Right kidney (tissue), 9 donors: Measurements from ENCODE around the gene ZDHHC18.
A peak's percentile ranks its signal among the peaks of the same experiment; 100 is the strongest.

Experiments
- DNase-seq: peaks from one replicate; pipeline ENCODE4 v3.0.0-alpha.2; 2016
- long read RNA-seq, 8 donors: transcript quantifications; one replicate each; lab custom pipeline, GENCODE V29; 2026

ZDHHC18 gene, protein sequence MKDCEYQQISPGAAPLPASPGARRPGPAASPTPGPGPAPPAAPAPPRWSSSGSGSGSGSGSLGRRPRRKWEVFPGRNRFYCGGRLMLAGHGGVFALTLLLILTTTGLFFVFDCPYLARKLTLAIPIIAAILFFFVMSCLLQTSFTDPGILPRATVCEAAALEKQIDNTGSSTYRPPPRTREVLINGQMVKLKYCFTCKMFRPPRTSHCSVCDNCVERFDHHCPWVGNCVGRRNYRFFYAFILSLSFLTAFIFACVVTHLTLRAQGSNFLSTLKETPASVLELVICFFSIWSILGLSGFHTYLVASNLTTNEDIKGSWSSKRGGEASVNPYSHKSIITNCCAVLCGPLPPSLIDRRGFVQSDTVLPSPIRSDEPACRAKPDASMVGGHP
- long read RNA-seq, donor 1, full-length matches to known transcripts = 4 of 4 reads
- long read RNA-seq, donor 1, partial matches to known transcripts = 0 of 4 reads
- long read RNA-seq, donor 1, other reads (novel, unspliced or antisense) = 0 of 4 reads
- long read RNA-seq, donor 2, full-length matches to known transcripts = 4 of 16 reads
- long read RNA-seq, donor 2, partial matches to known transcripts = 12 of 16 reads
- long read RNA-seq, donor 2, other reads (novel, unspliced or antisense) = 0 of 16 reads
- long read RNA-seq, donor 3, full-length matches to known transcripts = 1 of 1 reads
- long read RNA-seq, donor 3, partial matches to known transcripts = 0 of 1 reads
- long read RNA-seq, donor 3, other reads (novel, unspliced or antisense) = 0 of 1 reads
- long read RNA-seq, donor 4, full-length matches to known transcripts = 1 of 1 reads
- long read RNA-seq, donor 4, partial matches to known transcripts = 0 of 1 reads
- long read RNA-seq, donor 4, other reads (novel, unspliced or antisense) = 0 of 1 reads
- long read RNA-seq, donor 5, full-length matches to known transcripts = 11 of 21 reads
- long read RNA-seq, donor 5, partial matches to known transcripts = 10 of 21 reads
- long read RNA-seq, donor 5, other reads (novel, unspliced or antisense) = 0 of 21 reads
- long read RNA-seq, donor 6, full-length matches to known transcripts = 3 of 22 reads
- long read RNA-seq, donor 6, partial matches to known transcripts = 19 of 22 reads
- long read RNA-seq, donor 6, other reads (novel, unspliced or antisense) = 0 of 22 reads
- long read RNA-seq, donor 7, full-length matches to known transcripts = 4 of 4 reads
- long read RNA-seq, donor 7, partial matches to known transcripts = 0 of 4 reads
- long read RNA-seq, donor 7, other reads (novel, unspliced or antisense) = 0 of 4 reads
- long read RNA-seq, donor 8, full-length matches to known transcripts = 2 of 2 reads
- long read RNA-seq, donor 8, partial matches to known transcripts = 0 of 2 reads
- long read RNA-seq, donor 8, other reads (novel, unspliced or antisense) = 0 of 2 reads

- peak; percentile 85 for DNase-seq
Measured at GRCh38 chr1:26826261-26827105, at the start of gene ZDHHC18. Gene ZDHHC18, plus strand, starts transcription at chr1:26826688. Its CDS starts 117 bp downstream, at chr1:26826805.

DNA sequence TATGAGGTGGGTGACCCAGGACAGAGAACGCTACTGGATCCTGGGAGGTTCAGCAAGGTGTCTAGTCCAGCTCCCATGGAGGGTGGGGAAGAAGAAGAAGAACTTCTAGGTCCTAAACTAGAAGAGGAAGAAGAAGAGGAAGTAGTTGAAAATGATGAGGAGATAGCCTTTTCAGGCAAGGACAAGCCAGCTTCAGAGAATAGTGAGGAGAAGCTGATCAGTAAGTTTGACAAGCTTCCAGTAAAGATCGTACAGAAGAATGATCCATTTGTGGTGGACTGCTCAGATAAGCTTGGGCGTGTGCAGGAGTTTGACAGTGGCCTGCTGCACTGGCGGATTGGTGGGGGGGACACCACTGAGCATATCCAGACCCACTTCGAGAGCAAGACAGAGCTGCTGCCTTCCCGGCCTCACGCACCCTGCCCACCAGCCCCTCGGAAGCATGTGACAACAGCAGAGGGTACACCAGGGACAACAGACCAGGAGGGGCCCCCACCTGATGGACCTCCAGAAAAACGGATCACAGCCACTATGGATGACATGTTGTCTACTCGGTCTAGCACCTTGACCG lies 47.3 kb upstream of the ZDHHC18 start:
- no peak for DNase-seq

GRCh38 chr1:26780344-26780957 lies 46.0 kb upstream of the ZDHHC18 start:
- no peak for DNase-seq

GRCh38 chr1:26781206-26781825 lies 45.2 kb upstream of the ZDHHC18 start:
- DNase-seq = no peak

DNA sequence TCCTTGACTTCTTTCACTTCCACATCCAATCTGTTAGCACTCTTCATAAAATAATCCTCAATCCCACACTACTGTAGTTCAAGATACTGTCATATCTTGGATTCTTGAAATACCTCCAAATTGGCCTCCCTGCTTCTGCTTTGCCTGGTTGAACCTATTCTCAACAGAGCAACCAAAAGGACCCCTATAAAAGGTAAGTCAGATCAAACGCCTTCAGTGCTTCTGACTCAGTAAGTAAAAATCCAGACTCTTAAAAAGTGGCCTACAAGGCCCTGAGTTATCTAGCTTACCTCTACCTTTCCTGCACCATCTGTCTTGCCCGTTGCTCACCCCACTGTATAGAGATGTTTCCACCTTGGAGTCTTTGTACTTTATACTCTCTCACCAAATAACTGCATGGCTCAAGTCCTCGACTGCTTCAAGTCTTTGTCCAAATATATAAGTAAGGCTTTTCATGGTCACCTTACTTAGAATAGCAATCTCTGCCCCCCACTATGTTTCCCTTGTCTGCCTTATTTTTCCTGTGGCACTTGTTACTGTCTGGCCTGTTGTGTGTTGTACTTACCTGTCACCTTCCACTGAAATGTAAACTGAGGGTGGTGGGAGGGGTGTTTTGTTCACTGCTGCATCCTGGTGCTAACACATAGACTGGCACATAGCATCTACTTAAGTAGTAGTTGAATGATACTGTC lies 43.8 kb upstream of the ZDHHC18 start:
- DNase-seq = no peak

GRCh38 chr1:26783646-26784022 lies 42.9 kb upstream of the ZDHHC18 start:
- DNase-seq = no peak

GRCh38 chr1:26784023-26784871 lies 42.2 kb upstream of the ZDHHC18 start:
- DNase-seq = peak; percentile 22

- no peak for DNase-seq
Measured at GRCh38 chr1:26784886-26785285, 41.6 kb upstream of the ZDHHC18 start.

GRCh38 chr1:26785611-26786436 lies 40.7 kb upstream of the ZDHHC18 start:
- peak; percentile 31 for DNase-seq

- DNase-seq = peak; percentile 62
Measured at GRCh38 chr1:26786437-26787380, 39.8 kb upstream of the ZDHHC18 start.

- DNase-seq = no peak
Measured at GRCh38 chr1:26787381-26787705, 39.1 kb upstream of the ZDHHC18 start.

DNA sequence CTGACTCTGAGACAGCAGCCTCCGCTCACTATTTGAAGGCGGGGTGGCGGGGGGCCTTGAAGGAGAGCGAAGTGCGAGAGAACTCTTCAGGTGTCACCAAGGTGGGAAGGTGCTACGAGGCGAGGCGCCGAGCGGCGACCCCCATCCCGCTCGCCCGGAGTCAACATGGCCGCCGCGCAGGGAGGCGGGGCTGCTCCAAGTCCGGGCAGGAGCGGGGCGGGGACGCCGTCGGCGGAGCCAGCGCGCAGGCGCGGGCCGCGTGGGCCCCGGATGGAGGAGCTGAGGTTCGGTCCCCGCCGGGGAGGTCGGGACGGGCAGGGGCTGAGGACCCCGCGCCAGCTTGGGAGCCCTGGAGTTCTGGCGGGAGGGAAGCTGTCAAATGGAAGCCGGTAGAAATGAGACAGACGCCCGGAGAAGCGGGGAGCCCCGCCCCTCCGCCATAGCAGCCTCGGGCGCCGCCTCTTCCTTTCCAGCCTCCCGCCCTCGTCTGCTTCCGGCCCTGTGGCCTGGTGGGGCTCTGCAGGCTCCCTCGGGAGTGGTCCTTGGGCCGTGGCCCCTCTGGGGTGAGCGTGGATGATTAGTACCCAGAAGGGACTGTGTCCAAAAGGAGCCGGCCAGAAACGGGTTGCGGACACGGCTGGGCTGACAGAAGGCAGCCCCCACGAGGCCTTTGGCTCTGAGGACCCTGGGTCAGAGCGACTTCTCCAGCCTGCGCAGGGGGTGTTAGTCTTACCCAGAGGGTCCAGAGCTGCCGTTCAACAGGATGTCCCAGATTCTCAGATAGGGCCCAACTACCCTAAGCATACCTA lies 38.6 kb upstream of the ZDHHC18 start, which contains the start of gene PIGV:
Gene PIGV (plus strand): TSS at position 245 of the 809 bp plus-strand sequence. CDS start 2,866 bp downstream, outside the sequence.
- DNase-seq = peak; percentile 100

DNA sequence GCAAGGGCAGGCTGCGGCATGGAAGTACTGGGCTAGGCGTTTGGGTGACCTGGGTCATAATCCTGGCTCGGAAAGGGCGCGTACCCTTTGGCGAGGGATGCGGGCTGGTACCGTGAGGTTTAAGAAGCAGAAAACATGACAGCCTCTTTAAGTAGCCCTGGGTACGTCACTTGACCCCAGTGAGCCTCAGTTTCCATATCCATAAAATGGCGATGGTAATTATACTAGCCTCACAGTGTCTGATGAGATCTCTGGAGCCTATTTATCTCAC lies 38.0 kb upstream of the ZDHHC18 start:
- DNase-seq = no peak

DNA sequence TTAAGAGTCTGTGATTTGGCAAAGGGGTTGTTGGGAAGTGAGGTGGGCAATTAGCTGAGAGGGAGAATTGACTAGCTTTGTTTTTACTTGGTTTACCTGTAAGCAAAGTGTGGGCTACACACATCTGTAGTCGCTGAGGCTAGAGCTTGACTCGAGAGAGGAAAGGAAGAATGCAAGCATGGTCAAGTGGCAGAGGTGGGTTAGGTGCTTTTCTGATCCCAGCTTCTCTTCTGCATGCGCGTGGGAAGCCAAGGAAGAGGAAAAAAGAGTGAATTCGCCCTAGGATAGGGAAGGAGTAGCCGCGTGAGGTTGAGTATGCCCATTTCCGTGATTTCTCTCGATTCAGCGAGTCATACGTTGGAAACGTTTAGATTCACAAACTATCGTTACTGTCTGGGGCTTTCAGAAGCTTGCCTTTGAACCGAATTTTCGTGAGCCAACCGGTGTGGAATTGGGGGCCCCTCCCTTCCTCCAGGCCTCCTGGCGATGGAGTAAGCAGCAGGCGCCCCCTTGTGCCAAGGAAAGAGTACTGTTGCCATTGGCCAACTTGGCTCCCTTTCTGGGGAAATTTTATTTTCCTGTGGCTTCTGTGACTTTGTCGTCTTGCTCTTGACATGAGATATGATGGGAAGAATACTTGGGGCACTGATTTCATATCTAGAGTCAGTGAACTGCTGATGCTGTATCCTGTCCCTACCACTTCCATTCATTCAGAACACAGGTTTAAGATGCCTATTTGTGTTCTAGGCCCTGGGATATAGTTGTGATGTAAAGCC lies 37.5 kb upstream of the ZDHHC18 start:
- DNase-seq = peak; percentile 76

- DNase-seq = no peak
Measured at GRCh38 chr1:26789612-26789865, 36.9 kb upstream of the ZDHHC18 start.
